GM03348 (cell line): Measurements from ENCODE around the gene UBE2E1.
"Not testable (repeated sequence)": the region's sequence is repeated elsewhere in the genome, so short reads cannot be mapped to it uniquely, and the experiment has no call there.

ENCODE experiments used
- DNase-seq: peaks from one replicate; pipeline ENCODE4 v3.0.0; 2012; ENCODE audit warnings: low spot score

Gene UBE2E1

DNA sequence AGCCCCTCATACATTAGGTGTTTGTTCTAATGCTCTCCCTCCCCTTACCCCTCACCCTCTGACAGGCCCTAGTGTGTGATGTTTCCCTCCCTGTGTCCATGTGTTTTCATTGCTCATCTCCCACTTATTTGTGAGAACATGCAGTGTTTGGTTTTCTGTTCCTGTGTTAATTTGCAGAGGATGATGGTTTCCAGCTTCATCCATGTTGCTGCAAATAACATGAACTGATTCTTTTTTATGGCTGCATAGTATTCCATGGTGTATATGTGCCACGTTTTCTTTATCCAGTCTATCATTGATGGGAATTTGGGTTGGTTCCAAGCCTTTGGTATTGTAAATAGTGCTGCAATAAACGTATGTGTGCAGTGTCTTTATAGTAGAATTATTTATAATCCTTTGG is 43.7 kb downstream of the UBE2E1 start:
- not testable (repeated sequence) for DNase-seq

DNA sequence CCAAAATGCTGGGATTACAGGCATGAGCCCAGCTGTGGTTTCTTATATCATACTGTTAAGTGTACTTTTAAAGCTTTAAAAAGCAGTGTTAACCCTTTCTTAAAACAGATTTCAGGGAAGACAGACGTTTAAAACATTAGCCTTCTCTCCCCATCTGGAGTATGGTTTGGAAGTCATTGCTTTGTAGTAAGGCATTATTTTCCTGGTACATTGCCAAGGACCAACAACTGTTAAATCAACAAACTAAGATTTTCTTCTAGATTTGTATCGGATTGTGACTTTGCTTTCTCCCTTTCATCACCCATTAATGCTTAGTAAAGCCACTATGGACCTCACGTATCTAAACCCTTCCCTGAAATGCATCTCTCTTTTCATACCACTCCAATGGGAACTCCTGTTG is 50.5 kb downstream of the UBE2E1 start:
- no peak for DNase-seq

DNA sequence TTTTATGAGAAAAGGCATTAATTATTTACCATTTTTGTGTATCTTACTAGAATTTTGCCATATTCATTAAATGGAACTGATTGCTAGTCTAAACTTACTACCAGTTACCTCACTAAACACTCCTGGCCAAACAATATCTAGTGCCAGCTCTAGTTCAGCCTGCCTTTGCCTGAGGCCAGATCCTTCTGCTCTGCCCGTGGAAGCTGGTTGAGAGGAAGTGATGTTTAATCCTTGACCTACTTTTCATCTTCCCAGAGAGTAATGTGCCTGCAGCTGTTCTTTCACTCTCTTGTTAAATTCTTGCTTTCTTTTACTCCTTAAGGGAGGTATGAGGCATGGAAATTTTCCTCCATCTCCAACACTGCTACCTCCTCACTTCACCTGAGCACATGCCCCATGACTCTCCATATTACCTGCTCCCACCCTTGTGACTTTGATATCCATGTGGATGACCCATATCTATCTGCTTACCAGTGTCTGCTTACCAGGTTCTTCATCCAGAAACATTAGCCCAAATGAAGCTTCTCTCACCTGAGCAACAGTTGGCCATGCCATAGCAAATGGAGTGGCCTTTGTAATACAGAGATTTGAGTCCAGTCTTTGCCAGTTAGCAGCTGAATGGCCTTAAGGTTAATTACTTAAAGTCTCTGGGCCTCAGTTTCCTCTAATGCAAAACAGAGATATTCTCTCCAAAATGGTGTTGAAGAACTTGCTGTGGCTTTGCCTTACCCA is 53.4 kb downstream of the UBE2E1 start:
- DNase-seq = peak; percentile 36

DNA sequence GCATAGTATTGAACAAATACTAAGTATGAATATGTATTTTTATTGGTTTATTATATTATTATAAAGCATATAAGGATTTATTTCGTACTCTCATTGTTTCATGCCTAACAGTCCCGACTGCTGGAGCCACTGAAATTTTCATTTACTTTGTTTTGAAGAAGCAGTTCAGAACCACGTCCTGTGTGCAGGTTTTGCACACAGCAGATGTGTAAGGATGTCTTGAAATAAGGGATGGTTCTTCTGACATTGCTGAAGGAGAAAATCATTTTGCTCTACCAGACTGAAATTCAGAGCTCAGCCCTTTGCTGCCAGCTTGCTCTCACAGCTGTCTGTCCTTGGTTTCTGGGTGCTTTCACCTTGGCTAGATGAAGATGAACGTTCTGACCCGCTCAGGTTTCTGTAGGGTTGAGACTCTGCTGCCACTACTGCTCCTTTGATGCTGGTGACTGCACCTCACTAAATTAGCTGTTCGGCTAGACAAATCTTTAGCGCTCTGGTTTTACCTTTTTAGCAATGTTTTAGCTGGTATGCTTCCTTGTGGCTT is 54.2 kb downstream of the UBE2E1 start:
- no peak for DNase-seq

DNA sequence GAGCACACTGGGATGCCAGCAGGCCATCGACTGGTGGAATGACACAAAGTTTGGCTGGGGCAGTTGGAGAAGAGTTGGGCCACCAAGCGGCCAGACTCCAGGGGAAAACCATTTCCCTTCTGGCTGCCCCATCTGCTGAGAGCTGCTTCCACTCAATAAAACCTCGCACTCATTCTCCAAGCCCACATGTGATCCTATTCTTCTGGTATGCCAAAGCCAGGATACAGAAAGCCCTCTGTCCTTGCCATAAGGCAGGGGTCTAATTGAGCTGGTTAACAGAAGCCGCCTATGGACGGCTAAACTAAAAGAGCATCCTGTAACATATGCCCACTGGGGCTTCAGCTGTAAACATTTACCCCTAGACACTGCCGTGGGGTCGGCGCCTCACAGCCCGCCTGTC is 55.9 kb downstream of the UBE2E1 start:
- DNase-seq = no peak

DNA sequence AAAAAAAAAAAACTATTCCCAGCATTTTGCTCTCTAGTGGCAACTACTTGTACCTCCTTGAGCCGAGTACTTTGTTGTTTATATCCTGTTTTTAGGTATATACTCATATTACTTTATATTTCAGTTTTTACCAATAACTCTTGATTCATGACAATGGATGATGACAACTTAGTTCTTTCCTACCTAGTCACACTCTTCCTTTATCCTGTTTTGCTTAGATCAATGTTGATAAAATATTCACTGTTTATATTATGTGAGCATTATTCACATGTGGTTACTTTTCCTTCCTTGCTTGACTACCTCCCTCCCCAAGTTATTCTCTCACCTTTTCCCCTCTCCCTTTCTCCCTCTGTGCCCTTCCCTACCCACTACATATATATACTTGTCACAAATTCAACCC is 57.3 kb downstream of the UBE2E1 start:
- no peak for DNase-seq

DNA sequence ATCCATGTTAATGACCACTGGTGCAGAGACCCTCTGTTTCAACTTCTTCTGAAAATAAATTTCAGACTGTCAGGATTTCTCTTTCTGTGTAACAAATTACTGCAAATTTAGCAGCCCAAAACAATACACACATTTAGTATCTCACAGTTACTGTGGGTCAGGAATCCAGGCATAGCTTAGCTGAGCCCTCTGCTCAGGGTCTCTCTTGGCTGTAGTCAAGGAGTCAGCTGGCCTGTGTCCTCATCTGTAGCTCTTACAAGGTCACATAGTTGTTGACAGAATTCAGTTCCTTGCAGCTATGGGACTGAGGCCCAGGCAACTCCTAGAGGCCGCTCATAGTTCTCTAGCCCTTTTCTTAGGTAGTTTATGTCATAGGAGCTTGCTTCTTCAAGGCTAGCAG is 59.2 kb downstream of the UBE2E1 start:
- DNase-seq = no peak

DNA sequence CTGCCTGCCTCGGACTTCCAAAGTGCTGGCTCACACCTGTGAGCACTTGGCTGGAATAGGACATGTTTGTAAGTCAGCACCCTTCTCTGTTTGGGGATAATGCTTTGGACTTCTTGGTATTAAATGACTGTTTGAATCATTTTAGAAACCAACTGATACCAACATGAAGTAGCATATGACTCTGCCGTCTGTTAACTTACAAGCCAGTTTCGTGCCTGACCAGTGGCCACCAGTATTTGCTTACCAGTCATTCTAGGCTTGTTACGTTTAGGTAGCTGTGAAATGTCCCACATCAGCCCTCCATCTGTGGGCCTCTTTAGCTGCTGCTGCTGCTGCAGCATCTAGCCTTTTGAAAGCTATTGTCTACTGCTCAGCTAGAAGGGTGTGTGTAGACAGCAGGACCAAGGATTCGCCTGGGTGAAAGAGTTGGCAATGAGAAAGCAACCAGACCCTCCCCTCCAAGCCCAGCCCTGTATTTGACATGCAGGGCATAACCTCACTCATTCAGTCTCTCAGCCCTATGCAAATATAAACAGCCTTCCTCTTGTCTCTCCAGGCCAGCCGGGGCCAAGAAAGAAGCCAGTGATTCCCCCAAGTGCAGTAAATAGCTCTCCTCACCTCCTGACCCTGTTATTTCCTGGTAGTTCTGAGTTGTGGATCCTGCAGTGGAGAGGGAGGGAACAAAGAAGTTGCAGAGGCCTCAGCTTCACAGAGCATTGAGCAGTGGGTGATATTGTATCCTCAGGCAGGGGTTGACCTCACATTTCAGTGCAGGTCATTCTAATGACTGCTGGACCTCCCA is 60.0 kb downstream of the UBE2E1 start:
- DNase-seq = no peak

DNA sequence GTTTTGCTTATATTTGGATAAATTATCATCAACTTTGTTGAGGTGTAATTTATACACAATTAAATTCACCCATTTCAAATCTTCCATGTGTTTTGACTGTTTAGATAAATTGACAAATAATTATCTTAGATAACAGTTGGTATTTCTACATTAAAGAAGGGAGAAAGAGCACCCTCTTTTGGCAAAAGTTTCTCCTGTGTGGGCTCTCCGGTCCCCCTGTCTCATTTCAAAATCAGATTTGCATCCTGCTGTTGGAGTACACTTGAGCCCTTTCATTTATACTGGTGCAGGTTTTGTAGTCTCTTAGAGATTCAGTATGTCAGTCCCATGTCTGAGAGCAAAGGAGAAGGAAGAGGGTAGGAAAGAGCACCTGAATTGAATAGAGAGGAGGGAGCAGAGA is 61.6 kb downstream of the UBE2E1 start:
- DNase-seq = no peak

DNA sequence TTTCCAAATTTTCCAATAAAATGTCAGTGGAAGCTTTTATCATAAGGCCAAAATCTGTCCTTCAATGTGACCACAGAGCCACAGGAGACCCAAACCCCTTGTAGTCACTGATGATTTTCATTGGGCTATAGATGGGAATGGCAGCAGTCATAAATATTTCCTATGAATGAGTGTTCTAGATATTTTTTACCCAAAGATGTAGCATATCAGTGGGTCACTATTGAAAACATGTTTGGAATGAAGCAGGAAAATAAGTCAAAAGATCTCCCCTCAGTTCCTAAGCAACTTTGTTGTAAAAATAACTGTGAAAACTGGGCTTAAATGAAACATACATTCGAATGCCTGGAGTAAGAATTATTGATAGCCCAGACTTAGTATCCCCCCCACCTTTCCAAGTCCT is 62.1 kb downstream of the UBE2E1 start:
- DNase-seq = no peak

DNA sequence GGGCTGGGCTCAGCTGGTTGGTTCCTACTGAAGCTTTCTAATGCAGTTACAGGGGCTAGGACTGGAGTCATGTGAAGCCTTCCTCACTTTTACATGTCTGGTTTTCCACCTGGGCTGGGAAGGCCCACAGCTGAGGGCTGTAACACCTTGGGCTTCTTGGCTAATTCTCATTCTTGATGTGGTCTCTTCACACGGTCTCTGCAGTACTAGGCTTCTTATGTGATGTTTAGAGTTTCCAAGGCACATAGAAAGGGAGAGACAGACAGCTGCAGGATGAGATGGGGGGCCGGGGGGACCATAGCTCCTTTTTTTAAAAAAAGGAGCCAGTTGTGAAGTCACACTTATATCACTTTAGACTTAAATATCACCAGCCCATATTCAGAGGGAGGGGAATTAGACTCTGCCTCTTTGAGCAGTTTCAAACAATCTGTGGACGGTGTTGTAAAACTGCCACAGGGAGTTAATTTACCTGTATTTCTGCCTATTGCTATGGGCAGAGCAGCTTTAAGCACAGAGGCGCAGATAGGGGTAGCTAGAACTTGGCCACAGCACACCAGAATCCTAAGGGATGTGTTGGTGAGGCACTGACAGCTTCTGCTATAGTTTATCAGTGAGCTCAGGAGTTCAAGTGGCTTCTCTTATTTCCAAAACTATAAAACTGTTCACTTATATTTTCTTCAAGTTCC is 64.4 kb downstream of the UBE2E1 start:
- no peak for DNase-seq

DNA sequence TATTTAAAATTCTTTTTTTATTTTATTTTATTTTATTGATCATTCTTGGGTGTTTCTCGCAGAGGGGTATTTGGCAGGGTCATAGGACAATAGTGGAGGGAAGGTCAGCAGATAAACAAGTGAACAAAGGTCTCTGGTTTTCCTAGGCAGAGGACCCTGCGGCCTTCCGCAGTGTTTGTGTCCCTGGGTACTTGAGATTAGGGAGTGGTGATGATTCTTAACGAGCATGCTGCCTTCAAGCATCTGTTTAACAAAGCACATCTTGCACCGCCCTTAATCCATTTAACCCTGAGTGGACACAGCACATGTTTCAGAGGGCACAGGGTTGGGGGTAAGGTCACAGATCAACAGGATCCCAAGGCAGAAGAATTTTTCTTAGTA is 64.9 kb downstream of the UBE2E1 start:
- not testable (repeated sequence) for DNase-seq

DNA sequence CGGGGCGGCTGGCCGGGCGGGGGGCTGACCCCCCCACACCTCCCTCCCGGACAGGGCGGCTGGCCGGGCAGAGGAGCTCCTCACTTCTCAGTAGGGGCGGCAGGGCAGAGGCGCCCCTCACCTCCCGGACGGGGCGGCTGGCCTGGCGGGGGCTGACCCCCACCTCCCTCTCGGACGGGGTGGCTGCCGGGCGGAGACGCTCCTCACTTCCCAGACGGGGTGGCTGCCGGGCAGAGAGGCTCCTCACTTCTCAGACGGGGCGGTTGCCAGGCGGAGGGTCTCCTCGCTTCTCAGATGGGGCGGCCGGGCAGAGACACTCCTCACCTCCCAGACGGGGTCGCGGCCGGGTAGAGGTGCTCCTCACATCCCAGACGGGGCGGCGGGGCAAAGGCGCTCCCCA is 65.6 kb downstream of the UBE2E1 start:
- DNase-seq = not testable (repeated sequence)

DNA sequence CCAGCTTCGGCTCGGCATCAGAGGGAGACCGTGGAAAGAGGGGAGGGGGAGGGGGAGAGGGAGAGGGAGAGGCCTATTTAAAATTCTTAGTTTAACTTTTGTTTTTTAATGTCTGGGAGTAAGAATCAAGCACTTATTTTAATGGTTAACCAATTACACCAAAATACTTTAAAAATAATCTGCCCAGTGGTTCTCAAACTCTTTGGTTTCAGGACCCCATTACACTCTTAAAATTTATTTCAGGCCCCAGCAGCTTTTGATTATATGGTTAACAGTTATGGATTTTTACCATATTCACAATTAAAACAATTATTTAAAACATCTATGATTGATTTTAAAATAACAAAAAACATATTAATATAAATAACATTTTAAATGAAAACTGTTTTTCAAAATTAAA is 66.6 kb downstream of the UBE2E1 start:
- no peak for DNase-seq

DNA sequence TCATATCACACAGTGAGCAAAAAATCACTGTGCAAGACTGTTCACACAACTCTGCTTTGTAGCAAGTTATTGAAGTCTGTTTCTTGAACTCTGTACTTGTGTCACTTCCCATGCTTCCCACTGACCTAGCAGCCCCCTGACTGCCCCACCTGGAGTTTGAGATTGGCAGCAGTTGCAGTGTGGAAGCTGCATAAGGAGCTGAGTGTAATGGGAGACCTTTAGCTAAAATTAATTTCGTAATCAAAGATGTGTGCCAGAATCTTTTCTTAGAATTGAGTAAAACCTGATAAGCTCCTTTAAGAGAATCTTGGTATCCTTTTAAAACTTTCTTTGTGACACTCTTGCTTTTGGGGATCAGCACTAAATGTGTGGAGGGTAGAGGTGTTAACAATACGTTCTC is 68.2 kb downstream of the UBE2E1 start:
- DNase-seq = peak; percentile 48

DNA sequence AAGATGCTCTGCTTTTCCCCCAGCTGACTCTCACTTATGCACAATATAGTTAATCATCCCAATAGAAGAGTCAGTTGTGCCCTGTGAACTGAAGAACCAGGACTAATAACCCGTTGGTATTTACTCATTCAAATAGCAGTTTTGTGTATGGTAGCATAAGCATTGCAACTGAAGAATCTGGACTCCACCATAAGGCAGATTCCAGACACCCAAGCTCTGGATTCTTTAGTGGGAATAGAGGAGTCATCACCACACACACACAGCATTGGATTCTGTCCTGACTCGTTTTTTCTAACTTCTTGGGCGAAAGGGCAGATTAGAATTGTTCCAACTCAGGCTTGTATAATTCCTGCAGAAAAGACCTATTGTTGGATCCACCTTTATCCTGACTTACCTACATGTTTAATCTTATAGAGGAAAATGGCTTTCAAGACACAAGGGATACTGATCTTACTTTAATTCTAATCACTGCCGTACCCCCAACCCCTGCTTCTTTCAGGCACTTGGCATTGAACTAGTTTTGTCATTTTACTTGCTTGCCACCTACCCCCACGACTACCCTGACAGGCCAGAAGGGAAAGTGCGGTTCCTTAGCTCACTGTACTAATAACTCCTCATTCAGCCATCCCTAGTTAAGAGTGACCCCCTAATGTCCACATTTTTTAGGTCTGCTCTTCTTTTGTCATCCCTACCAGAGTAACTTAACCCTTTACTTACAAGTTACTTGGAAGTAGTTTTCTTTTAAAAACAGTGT is 68.8 kb downstream of the UBE2E1 start:
- DNase-seq = peak; percentile 82

DNA sequence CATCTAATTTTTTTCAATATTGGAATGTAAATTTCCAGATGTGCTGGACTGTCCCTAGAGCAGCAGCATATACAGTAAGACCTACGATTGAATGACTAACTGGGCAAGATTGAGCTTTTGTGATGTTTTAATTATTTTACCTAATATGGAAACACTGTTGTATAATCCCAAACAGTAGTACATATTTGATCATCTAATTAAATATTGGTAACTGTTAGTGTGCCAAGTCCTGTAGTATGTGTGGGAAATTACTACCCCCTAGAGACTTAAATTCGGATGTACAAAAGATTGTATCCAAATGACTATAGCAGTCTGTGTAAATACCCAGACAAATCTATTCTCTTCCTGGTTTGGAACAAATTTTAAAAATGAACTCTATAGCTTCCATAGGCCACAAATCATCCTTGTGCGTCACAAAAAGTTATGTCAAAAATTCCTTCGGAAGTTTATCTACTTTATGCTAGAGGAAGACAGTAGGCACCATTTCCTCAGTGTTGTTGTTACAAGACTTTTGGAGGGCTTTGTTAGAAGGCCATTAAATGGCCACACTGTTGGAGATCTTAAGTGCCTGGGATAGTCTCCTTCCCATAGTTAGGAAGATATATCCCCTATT is 69.5 kb downstream of the UBE2E1 start:
- peak; percentile 24 for DNase-seq

DNA sequence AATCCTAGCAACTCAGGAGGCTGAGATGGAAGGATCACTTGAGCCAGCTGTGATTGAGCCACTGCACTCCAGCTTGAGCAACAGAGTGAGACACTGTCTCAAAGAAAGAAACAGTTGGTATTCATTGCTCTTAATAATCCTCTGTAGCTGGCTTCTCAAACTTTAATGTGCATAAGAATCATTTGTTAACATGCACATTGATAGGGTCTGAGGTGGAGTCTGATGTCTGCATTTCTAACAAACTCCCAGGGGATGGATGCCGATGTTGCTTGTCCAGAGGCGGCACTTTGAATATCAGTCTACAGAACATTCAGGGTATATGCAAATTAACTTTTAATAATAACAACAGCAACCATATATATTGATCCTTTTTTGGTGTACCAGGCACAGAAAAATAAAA is 71.2 kb downstream of the UBE2E1 start:
- no peak for DNase-seq

DNA sequence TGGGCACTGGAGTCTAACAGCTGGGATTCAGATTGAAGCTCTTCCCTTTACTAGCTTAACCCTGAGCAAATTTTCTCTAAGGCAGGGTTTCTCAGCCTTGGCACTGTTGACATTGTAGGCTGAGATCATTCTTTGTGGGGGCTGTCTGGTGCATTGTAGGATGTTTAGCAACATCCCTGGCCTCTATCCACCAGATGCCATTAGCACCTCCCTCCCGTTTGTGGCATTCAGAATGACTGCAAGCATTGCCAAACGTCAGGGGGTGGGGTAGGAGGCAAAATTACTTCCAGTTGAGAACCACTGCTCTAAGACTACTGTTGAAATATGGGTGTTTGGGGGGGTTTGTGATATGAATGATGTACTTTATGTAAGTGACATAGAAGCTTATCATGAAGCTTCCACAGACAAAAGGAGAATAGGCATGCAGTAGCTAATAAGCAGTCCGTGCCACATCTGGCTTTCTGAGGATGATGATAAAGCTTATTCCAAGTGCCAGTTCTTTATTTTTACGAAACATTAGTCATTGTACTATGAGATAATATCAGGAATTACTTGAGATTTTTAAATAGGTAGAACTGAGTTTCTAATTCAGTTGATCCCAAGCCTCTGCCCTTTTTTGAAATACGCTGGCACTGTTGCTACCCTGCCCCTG is 71.7 kb downstream of the UBE2E1 start:
- peak; percentile 80 for DNase-seq

DNA sequence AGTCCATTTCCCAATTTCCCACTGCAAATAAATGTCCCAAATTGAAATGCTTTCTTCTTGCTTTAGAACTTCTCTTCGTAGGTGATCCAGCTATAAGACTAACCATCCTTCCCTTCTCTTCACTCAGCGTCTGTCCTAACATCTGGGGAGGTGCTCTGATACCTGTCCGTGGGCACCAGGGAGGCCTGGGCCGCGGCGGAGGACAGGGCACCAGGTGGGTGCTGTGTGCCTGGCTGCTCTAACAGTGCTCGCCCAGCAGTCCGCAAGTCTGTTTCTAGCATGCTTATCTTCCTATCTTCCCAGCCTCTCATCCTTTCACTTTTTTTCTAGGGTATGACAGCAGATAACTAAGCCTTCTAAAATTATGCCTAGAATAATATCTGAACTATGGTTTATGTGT is 73.7 kb downstream of the UBE2E1 start:
- DNase-seq = no peak

DNA sequence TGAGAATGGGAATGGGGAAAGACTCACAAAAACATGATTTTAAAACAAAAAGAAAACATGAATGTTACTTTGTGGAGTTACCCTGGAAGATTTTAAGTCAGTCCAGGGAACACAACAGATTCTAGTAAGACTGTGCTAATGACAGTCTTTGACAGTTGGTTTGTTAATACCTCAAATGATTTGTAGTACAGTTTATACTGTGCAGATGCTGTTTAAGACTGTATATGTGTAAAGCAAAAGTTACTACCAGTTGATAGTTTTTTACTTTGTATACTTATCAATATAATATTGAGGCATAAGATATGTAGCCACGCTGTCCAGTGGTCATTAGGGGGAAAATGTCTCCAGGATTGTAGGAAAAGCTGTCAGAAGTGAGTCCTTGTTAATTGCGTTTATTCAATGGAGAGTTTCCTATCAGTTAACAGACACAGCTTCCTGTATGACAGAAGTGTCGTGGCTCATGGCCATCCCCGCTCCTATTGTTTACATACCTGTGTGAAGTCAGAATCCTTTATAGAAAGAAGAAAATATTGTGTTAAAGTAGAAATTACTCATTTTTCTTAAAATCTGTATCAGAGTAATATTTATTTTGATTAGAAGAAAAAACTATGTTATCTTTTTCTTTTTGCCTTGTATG is 75.1 kb downstream of the UBE2E1 start:
- no peak for DNase-seq
